ENCODE data around the gene CPPED1.

The CPPED1 gene

GRCh38 chr16:12675852-12676251, 127.8 kb downstream of the CPPED1 start:
- Histone ChIP-seq H3K9me3 (ENCODE audit: control insufficient read depth, insufficient read depth, low read length) (no peaks in the 10 kb centered on the region), H3K9ac (ENCODE audit: low read depth, low read length) (no peak overlapping the region), H3K27me3 (ENCODE audit: control insufficient read depth, insufficient read depth, low read length) (no peaks in the 10 kb centered on the region), H3K4me3 (ENCODE audit: low read depth, low read length) (no peak overlapping the region), H3K4me1 (ENCODE audit: control insufficient read depth, insufficient read depth, low read length) (peaks cover 5% of the 10 kb centered on the region), H3K36me3 (ENCODE audit: control insufficient read depth, insufficient read depth, low read length) (no peaks in the 10 kb centered on the region)

GRCh38 chr16:12675046-12675445, 128.6 kb downstream of the CPPED1 start:
- Histone ChIP-seq H3K4me1 (ENCODE audit: control insufficient read depth, insufficient read depth, low read length) (no peaks in the 10 kb centered on the region), H3K9me3 (ENCODE audit: control insufficient read depth, insufficient read depth, low read length) (no peaks in the 10 kb centered on the region), H3K9ac (ENCODE audit: low read depth, low read length) (no peak overlapping the region), H3K4me3 (ENCODE audit: low read depth, low read length) (no peak overlapping the region), H3K36me3 (ENCODE audit: control insufficient read depth, insufficient read depth, low read length) (no peaks in the 10 kb centered on the region), H3K27me3 (ENCODE audit: control insufficient read depth, insufficient read depth, low read length) (no peaks in the 10 kb centered on the region)

- no peaks in the 10 kb centered on the region for H3K9me3 ChIP-seq (ENCODE audit: control insufficient read depth, insufficient read depth, low read length)
- H3K36me3 ChIP-seq (ENCODE audit: control insufficient read depth, insufficient read depth, low read length) = no peaks in the 10 kb centered on the region
- H3K27me3 ChIP-seq (ENCODE audit: control insufficient read depth, insufficient read depth, low read length) = no peaks in the 10 kb centered on the region
- H3K4me1 ChIP-seq (ENCODE audit: control insufficient read depth, insufficient read depth, low read length) = no peaks in the 10 kb centered on the region
- no peak overlapping the region for H3K9ac ChIP-seq (ENCODE audit: low read depth, low read length)
- H3K4me3 ChIP-seq (ENCODE audit: low read depth, low read length) = no peak overlapping the region
Measured at GRCh38 chr16:12674524-12674923, 129.2 kb downstream of the CPPED1 start.

GRCh38 chr16:12674071-12674470, 129.6 kb downstream of the CPPED1 start:
- Histone ChIP-seq H3K36me3 (ENCODE audit: control insufficient read depth, insufficient read depth, low read length) (no peaks in the 10 kb centered on the region), H3K9me3 (ENCODE audit: control insufficient read depth, insufficient read depth, low read length) (no peaks in the 10 kb centered on the region), H3K4me1 (ENCODE audit: control insufficient read depth, insufficient read depth, low read length) (no peaks in the 10 kb centered on the region), H3K4me3 (ENCODE audit: low read depth, low read length) (no peak overlapping the region), H3K9ac (ENCODE audit: low read depth, low read length) (no peak overlapping the region), H3K27me3 (ENCODE audit: control insufficient read depth, insufficient read depth, low read length) (no peaks in the 10 kb centered on the region)

- H3K9me3 ChIP-seq (ENCODE audit: control insufficient read depth, insufficient read depth, low read length) = no peaks in the 10 kb centered on the region
- no peaks in the 10 kb centered on the region for H3K4me1 ChIP-seq (ENCODE audit: control insufficient read depth, insufficient read depth, low read length)
- H3K27me3 ChIP-seq (ENCODE audit: control insufficient read depth, insufficient read depth, low read length) = no peaks in the 10 kb centered on the region
- H3K9ac ChIP-seq (ENCODE audit: low read depth, low read length) = no peak overlapping the region
- no peak overlapping the region for H3K4me3 ChIP-seq (ENCODE audit: low read depth, low read length)
- no peaks in the 10 kb centered on the region for H3K36me3 ChIP-seq (ENCODE audit: control insufficient read depth, insufficient read depth, low read length)
Measured at GRCh38 chr16:12673466-12673865, 130.2 kb downstream of the CPPED1 start.

GRCh38 chr16:12672986-12673385, 130.7 kb downstream of the CPPED1 start:
- H3K9me3 ChIP-seq (ENCODE audit: control insufficient read depth, insufficient read depth, low read length) = no peaks in the 10 kb centered on the region
- H3K4me1 ChIP-seq (ENCODE audit: control insufficient read depth, insufficient read depth, low read length) = no peaks in the 10 kb centered on the region
- H3K9ac ChIP-seq (ENCODE audit: low read depth, low read length) = no peak overlapping the region
- no peak overlapping the region for H3K4me3 ChIP-seq (ENCODE audit: low read depth, low read length)
- H3K27me3 ChIP-seq (ENCODE audit: control insufficient read depth, insufficient read depth, low read length) = no peaks in the 10 kb centered on the region
- H3K36me3 ChIP-seq (ENCODE audit: control insufficient read depth, insufficient read depth, low read length) = no peaks in the 10 kb centered on the region

GRCh38 chr16:12669908-12670307, 133.8 kb downstream of the CPPED1 start:
- H3K36me3 ChIP-seq (ENCODE audit: control insufficient read depth, insufficient read depth, low read length) = no peaks in the 10 kb centered on the region
- no peaks in the 10 kb centered on the region for H3K27me3 ChIP-seq (ENCODE audit: control insufficient read depth, insufficient read depth, low read length)
- no peak overlapping the region for H3K4me3 ChIP-seq (ENCODE audit: low read depth, low read length)
- no peak overlapping the region for H3K9ac ChIP-seq (ENCODE audit: low read depth, low read length)
- no peaks in the 10 kb centered on the region for H3K9me3 ChIP-seq (ENCODE audit: control insufficient read depth, insufficient read depth, low read length)
- no peaks in the 10 kb centered on the region for H3K4me1 ChIP-seq (ENCODE audit: control insufficient read depth, insufficient read depth, low read length)

GRCh38 chr16:12667909-12668308, 135.8 kb downstream of the CPPED1 start:
- no peaks in the 10 kb centered on the region for H3K4me1 ChIP-seq (ENCODE audit: control insufficient read depth, insufficient read depth, low read length)
- H3K4me3 ChIP-seq (ENCODE audit: low read depth, low read length) = no peak overlapping the region
- H3K36me3 ChIP-seq (ENCODE audit: control insufficient read depth, insufficient read depth, low read length) = no peaks in the 10 kb centered on the region
- H3K9ac ChIP-seq (ENCODE audit: low read depth, low read length) = no peak overlapping the region
- H3K9me3 ChIP-seq (ENCODE audit: control insufficient read depth, insufficient read depth, low read length) = no peaks in the 10 kb centered on the region
- H3K27me3 ChIP-seq (ENCODE audit: control insufficient read depth, insufficient read depth, low read length) = no peaks in the 10 kb centered on the region

- no peaks in the 10 kb centered on the region for H3K9me3 ChIP-seq (ENCODE audit: control insufficient read depth, insufficient read depth, low read length)
- no peaks in the 10 kb centered on the region for H3K4me1 ChIP-seq (ENCODE audit: control insufficient read depth, insufficient read depth, low read length)
- H3K4me3 ChIP-seq (ENCODE audit: low read depth, low read length) = no peak overlapping the region
- no peaks in the 10 kb centered on the region for H3K36me3 ChIP-seq (ENCODE audit: control insufficient read depth, insufficient read depth, low read length)
- H3K27me3 ChIP-seq (ENCODE audit: control insufficient read depth, insufficient read depth, low read length) = no peaks in the 10 kb centered on the region
- H3K9ac ChIP-seq (ENCODE audit: low read depth, low read length) = no peak overlapping the region
Measured at GRCh38 chr16:12664164-12664733, 139.4 kb downstream of the CPPED1 start.

- Histone ChIP-seq H3K36me3 (ENCODE audit: control insufficient read depth, insufficient read depth, low read length) (no peaks in the 10 kb centered on the region), H3K27me3 (ENCODE audit: control insufficient read depth, insufficient read depth, low read length) (no peaks in the 10 kb centered on the region), H3K4me3 (ENCODE audit: low read depth, low read length) (no peak overlapping the region), H3K4me1 (ENCODE audit: control insufficient read depth, insufficient read depth, low read length) (no peaks in the 10 kb centered on the region), H3K9me3 (ENCODE audit: control insufficient read depth, insufficient read depth, low read length) (no peaks in the 10 kb centered on the region), H3K9ac (ENCODE audit: low read depth, low read length) (no peak overlapping the region)
Measured at GRCh38 chr16:12661656-12662172, 142.0 kb downstream of the CPPED1 start.

GRCh38 chr16:12659871-12660270, 143.8 kb downstream of the CPPED1 start:
- H3K4me3 ChIP-seq (ENCODE audit: low read depth, low read length) = no peak overlapping the region
- no peaks in the 10 kb centered on the region for H3K9me3 ChIP-seq (ENCODE audit: control insufficient read depth, insufficient read depth, low read length)
- no peaks in the 10 kb centered on the region for H3K4me1 ChIP-seq (ENCODE audit: control insufficient read depth, insufficient read depth, low read length)
- no peaks in the 10 kb centered on the region for H3K27me3 ChIP-seq (ENCODE audit: control insufficient read depth, insufficient read depth, low read length)
- no peaks in the 10 kb centered on the region for H3K36me3 ChIP-seq (ENCODE audit: control insufficient read depth, insufficient read depth, low read length)
- no peak overlapping the region for H3K9ac ChIP-seq (ENCODE audit: low read depth, low read length)

- Histone ChIP-seq H3K4me3 (ENCODE audit: low read depth, low read length) (no peak overlapping the region), H3K27me3 (ENCODE audit: control insufficient read depth, insufficient read depth, low read length) (no peaks in the 10 kb centered on the region), H3K4me1 (ENCODE audit: control insufficient read depth, insufficient read depth, low read length) (no peaks in the 10 kb centered on the region), H3K9ac (ENCODE audit: low read depth, low read length) (no peak overlapping the region), H3K36me3 (ENCODE audit: control insufficient read depth, insufficient read depth, low read length) (no peaks in the 10 kb centered on the region), H3K9me3 (ENCODE audit: control insufficient read depth, insufficient read depth, low read length) (no peaks in the 10 kb centered on the region)
Measured at GRCh38 chr16:12658506-12658905, 145.2 kb downstream of the CPPED1 start.

All from iPS-15b (cell line).